ENCODE measurements around the gene MOSPD3. TPM values are rescaled to one million over a fixed set of nuclear protein-coding genes. Genes with fewer than 3 reads are reported as not detected.

MOSPD3 gene
- total RNA-seq, 1 experiment from 2014 or later = 25.0 TPM

GRCh38 chr7:100572949-100573675 is 39.2 kb upstream of the MOSPD3 start:
- POLR2A ChIA-PET = interaction anchor here (0.6 to 1.1 kb wide), 2 partner anchors 39 to 317 kb away, joined by 3 to 4 read pairs; partner anchors contain the start of genes MOSPD3 and UFSP1
- intact Hi-C loops (cut with micrococcal nuclease; ENCODE audit: unreplicated experiment) (no loop called here), in situ Hi-C loops (cut with HindIII; ENCODE audit: low pct_unique_long_range_greater_than_20kb, low sequenced_read_pairs) (no loop called here)
- no peaks in the 10 kb centered on the region for H3K36me3 ChIP-seq (ENCODE audit: control insufficient read depth, insufficient read depth, low read length)
- CTCF ChIA-PET = interaction anchor here (0.6 kb wide), 1 partner anchor 83 kb away, joined by 3 read pairs; the partner anchor contains the start of gene ACTL6B
- DNase-seq (ENCODE audit: low read depth, low spot score) (no peak), ATAC-seq (no peak)
- TF ChIP-seq POLR2AphosphoS5 (IDR thresholded peaks at IDR 0.05; ENCODE audit: low read depth, low read length) (no peak), TCF7L2 (IDR thresholded peaks at IDR 0.05; ENCODE audit: low read depth, low read length) (no peak), SIN3A (IDR thresholded peaks at IDR 0.05; ENCODE audit: borderline replicate concordance, insufficient read depth, low read depth, low read length) (no peak)
- TF ChIP-seq, protein P1, sequence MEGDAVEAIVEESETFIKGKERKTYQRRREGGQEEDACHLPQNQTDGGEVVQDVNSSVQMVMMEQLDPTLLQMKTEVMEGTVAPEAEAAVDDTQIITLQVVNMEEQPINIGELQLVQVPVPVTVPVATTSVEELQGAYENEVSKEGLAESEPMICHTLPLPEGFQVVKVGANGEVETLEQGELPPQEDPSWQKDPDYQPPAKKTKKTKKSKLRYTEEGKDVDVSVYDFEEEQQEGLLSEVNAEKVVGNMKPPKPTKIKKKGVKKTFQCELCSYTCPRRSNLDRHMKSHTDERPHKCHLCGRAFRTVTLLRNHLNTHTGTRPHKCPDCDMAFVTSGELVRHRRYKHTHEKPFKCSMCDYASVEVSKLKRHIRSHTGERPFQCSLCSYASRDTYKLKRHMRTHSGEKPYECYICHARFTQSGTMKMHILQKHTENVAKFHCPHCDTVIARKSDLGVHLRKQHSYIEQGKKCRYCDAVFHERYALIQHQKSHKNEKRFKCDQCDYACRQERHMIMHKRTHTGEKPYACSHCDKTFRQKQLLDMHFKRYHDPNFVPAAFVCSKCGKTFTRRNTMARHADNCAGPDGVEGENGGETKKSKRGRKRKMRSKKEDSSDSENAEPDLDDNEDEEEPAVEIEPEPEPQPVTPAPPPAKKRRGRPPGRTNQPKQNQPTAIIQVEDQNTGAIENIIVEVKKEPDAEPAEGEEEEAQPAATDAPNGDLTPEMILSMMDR (IDR thresholded peaks at IDR 0.05) = no peak
- TF ChIP-seq, protein P2, sequence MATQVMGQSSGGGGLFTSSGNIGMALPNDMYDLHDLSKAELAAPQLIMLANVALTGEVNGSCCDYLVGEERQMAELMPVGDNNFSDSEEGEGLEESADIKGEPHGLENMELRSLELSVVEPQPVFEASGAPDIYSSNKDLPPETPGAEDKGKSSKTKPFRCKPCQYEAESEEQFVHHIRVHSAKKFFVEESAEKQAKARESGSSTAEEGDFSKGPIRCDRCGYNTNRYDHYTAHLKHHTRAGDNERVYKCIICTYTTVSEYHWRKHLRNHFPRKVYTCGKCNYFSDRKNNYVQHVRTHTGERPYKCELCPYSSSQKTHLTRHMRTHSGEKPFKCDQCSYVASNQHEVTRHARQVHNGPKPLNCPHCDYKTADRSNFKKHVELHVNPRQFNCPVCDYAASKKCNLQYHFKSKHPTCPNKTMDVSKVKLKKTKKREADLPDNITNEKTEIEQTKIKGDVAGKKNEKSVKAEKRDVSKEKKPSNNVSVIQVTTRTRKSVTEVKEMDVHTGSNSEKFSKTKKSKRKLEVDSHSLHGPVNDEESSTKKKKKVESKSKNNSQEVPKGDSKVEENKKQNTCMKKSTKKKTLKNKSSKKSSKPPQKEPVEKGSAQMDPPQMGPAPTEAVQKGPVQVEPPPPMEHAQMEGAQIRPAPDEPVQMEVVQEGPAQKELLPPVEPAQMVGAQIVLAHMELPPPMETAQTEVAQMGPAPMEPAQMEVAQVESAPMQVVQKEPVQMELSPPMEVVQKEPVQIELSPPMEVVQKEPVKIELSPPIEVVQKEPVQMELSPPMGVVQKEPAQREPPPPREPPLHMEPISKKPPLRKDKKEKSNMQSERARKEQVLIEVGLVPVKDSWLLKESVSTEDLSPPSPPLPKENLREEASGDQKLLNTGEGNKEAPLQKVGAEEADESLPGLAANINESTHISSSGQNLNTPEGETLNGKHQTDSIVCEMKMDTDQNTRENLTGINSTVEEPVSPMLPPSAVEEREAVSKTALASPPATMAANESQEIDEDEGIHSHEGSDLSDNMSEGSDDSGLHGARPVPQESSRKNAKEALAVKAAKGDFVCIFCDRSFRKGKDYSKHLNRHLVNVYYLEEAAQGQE (IDR thresholded peaks at IDR 0.05; ENCODE audit: insufficient read depth in 1 of 2, low read depth in 2 of 2, low read length in 1 of 2) = no peak
- H3K4me1 ChIP-seq (ENCODE audit: control insufficient read depth, insufficient read depth, low read length) = peaks cover 27% of the 10 kb centered on the region
- H3K4me3 ChIP-seq (ENCODE audit: low read depth in 2 of 2, low read length in 2 of 2) = no peak overlapping the region
- no TSS peak for BruUV-seq (replicated peaks)
- no peaks in the 10 kb centered on the region for H3K27me3 ChIP-seq (ENCODE audit: control insufficient read depth, insufficient read depth, low read length)
- H3K9me3 ChIP-seq (ENCODE audit: control insufficient read depth, insufficient read depth, low read depth, low read length) = no peaks in the 10 kb centered on the region
- no peak overlapping the region for H3K27ac ChIP-seq (ENCODE audit: low read length)

DNA sequence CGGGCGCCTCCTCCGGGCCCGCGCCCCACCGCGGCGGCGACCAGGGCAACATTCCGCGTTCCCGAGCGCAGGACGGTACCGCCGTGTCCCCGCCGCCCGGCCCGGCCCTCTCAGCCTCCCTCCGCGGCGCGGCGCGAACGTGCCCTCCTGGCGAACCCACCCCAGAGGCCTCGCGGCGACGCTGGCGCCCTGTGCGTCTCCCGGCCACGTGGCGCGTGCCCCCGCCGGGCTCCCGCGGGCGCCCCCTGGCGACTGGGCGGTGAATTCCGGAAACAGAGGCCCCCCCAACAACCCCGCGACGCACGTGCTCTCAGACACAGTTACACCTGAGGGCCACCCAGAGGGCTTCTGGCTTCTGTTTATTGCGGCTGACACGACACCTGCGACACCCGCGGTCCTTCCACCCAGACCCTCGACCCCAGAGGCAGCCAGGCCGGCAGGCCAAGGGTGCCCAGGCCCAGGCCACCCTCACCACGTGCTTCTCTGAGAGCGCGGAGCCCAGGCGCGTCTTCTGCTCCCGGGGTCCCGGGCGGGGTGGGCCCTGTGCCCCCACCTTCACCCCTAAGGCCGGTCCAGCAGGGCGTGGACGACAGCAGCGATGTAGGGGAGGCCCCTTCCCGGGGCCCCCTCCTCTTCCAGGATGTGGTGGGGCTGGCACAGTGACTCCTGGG is 38.5 kb upstream of the MOSPD3 start, which contains the start of gene SAP25:
Gene SAP25, minus strand, starts transcription at position 210 of the 671 bp plus-strand sequence. Its CDS starts 158 bp downstream, at position 52.
- ChIA-PET POLR2A (interaction anchor here (0.6 kb wide), 1 partner anchor 316 kb away, joined by 3 read pairs; the partner anchor contains the start of gene UFSP1), CTCF (no interaction called here)
- no peak for ATAC-seq
- no peak for DNase-seq (ENCODE audit: low read depth, low spot score)
- Histone ChIP-seq H3K4me1 (ENCODE audit: control insufficient read depth, insufficient read depth, low read length) (peaks cover 22% of the 10 kb centered on the region), H3K4me3 (ENCODE audit: low read depth in 2 of 2, low read length in 2 of 2) (no peak within 1 kb of the TSS), H3K27ac (ENCODE audit: low read length) (no peak within 1 kb of the TSS), H3K27me3 (ENCODE audit: control insufficient read depth, insufficient read depth, low read length) (no peaks in the 10 kb centered on the region), H3K9me3 (ENCODE audit: control insufficient read depth, insufficient read depth, low read depth, low read length) (no peaks in the 10 kb centered on the region), H3K36me3 (ENCODE audit: control insufficient read depth, insufficient read depth, low read length) (no peaks in the 10 kb centered on the region)
- in situ Hi-C loops (cut with HindIII; ENCODE audit: low pct_unique_long_range_greater_than_20kb, low sequenced_read_pairs) = no loop called here
- no peak for TF ChIP-seq SIN3A (IDR thresholded peaks at IDR 0.05; ENCODE audit: borderline replicate concordance, insufficient read depth, low read depth, low read length)
- TF ChIP-seq, protein P1 (IDR thresholded peaks at IDR 0.05) = no peak; the same call in 1 of the 2 replicates
- TF ChIP-seq TCF7L2 (IDR thresholded peaks at IDR 0.05; ENCODE audit: low read depth, low read length) = no peak
- TF ChIP-seq POLR2AphosphoS5 (IDR thresholded peaks at IDR 0.05; ENCODE audit: low read depth, low read length) = no peak
- TF ChIP-seq, protein P2 (IDR thresholded peaks at IDR 0.05; ENCODE audit: insufficient read depth in 1 of 2, low read depth in 2 of 2, low read length in 1 of 2) = no peak
- no TSS peak for BruUV-seq (replicated peaks)
- intact Hi-C loops (cut with micrococcal nuclease; ENCODE audit: unreplicated experiment) = no loop called here
